ENCODE measurements around the gene SHQ1.

SHQ1 gene

GRCh38 chr3:72888546-72889309 lies 40.5 kb upstream of the SHQ1 start:
- Histone ChIP-seq H3K4me3 (replicated peaks; ENCODE audit: low read depth, low read length) (no peak overlapping the region; the same call in 1 of the 2 replicates), H3K27me3 (replicated peaks; ENCODE audit: control insufficient read depth, insufficient read depth, low read length) (peaks cover 4% of the 10 kb centered on the region), H3K36me3 (ENCODE audit: control insufficient read depth, insufficient read depth, low read length) (no peaks in the 10 kb centered on the region)
- DNase-seq (ENCODE audit: extremely low read depth, insufficient read length): no peak
- TF ChIP-seq CTCF (IDR thresholded peaks at IDR 0.05; ENCODE audit: insufficient read depth, low read length, poor library complexity, severe bottlenecking): no peak

GRCh38 chr3:72887705-72888545 lies 39.7 kb upstream of the SHQ1 start, which contains the start of gene GXYLT2:
GXYLT2 (plus strand) TSS chr3:72888046; CDS start chr3:72888234, 188 bp downstream.
- no peaks in the 10 kb centered on the region for H3K36me3 ChIP-seq (ENCODE audit: control insufficient read depth, insufficient read depth, low read length)
- no peak for TF ChIP-seq CTCF (IDR thresholded peaks at IDR 0.05; ENCODE audit: insufficient read depth, low read length, poor library complexity, severe bottlenecking)
- peaks cover 4% of the 10 kb centered on the region for H3K27me3 ChIP-seq (replicated peaks; ENCODE audit: control insufficient read depth, insufficient read depth, low read length)
- peak; percentile 47 for DNase-seq (ENCODE audit: extremely low read depth, insufficient read length)
- H3K4me3 ChIP-seq (replicated peaks; ENCODE audit: low read depth, low read length): peak within 1 kb of the TSS; percentile 49

DNA sequence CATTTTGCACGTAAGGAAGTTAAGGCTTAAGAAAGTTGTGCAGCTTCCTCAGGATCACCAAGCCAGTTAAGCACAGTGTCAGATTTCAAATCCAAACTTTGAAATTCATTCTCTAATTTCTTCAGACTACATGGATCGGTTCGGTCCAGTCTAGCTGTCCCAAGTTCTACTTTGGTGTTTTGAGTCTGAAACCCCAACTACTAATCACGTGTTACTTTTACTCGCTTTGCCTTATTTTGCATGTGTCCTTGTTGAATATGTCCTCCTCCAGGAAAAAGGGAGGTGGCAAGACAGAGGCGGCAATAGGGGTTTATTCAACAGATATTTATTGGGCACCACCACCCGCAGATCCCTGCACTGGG lies 39.1 kb upstream of the SHQ1 start:
- Histone ChIP-seq H3K4me3 (replicated peaks; ENCODE audit: low read depth, low read length) (no peak overlapping the region; the same call in 1 of the 2 replicates), H3K36me3 (ENCODE audit: control insufficient read depth, insufficient read depth, low read length) (no peaks in the 10 kb centered on the region), H3K27me3 (replicated peaks; ENCODE audit: control insufficient read depth, insufficient read depth, low read length) (peaks cover 4% of the 10 kb centered on the region)
- TF ChIP-seq CTCF (IDR thresholded peaks at IDR 0.05; ENCODE audit: insufficient read depth, low read length, poor library complexity, severe bottlenecking): no peak
- no peak for DNase-seq (ENCODE audit: extremely low read depth, insufficient read length)

GRCh38 chr3:72872183-72872582 lies 23.9 kb upstream of the SHQ1 start:
- H3K4me3 ChIP-seq (replicated peaks; ENCODE audit: low read depth, low read length): no peak overlapping the region
- no peak for DNase-seq (ENCODE audit: extremely low read depth, insufficient read length)
- H3K36me3 ChIP-seq (ENCODE audit: control insufficient read depth, insufficient read depth, low read length): no peaks in the 10 kb centered on the region
- no peaks in the 10 kb centered on the region; the same call in 1 of the 2 replicates for H3K27me3 ChIP-seq (replicated peaks; ENCODE audit: control insufficient read depth, insufficient read depth, low read length)
- TF ChIP-seq CTCF (IDR thresholded peaks at IDR 0.05; ENCODE audit: insufficient read depth, low read length, poor library complexity, severe bottlenecking): no peak

GRCh38 chr3:72862314-72863090 lies 14.3 kb upstream of the SHQ1 start:
- Histone ChIP-seq H3K4me3 (replicated peaks; ENCODE audit: low read depth, low read length) (no peak overlapping the region), H3K36me3 (ENCODE audit: control insufficient read depth, insufficient read depth, low read length) (no peaks in the 10 kb centered on the region), H3K27me3 (replicated peaks; ENCODE audit: control insufficient read depth, insufficient read depth, low read length) (no peaks in the 10 kb centered on the region; the same call in 1 of the 2 replicates)
- no peak for TF ChIP-seq CTCF (IDR thresholded peaks at IDR 0.05; ENCODE audit: insufficient read depth, low read length, poor library complexity, severe bottlenecking)
- DNase-seq (ENCODE audit: extremely low read depth, insufficient read length): no peak
